Transverse colon (tissue), 4 donors: ENCODE measurements around the gene PPFIBP2. TPM values are rescaled to one million over a fixed set of nuclear protein-coding genes. Genes with fewer than 3 reads are reported as not detected.

ENCODE experiments used
- DNase-seq: peaks from one replicate; pipeline ENCODE4 v3.0.0-alpha.2; 2019
- H3K27ac ChIP-seq, 4 donors: fragments of 200-600 bp; sonication (generic); 2 replicates each; pipeline ENCODE4 v1.5.1; 2016 to 2018; ENCODE audit warnings: inconsistent platforms in 4 of 4
- H3K27me3 ChIP-seq: fragments of 200-600 bp; sonication (generic); 2 replicates; pipeline ENCODE4 v1.5.1; 2017; ENCODE audit warnings: inconsistent platforms
- H3K36me3 ChIP-seq, 4 donors: fragments of 200-600 bp; sonication (generic); 2 replicates each; pipeline ENCODE4 v1.5.1; 2017 to 2019; ENCODE audit warnings: inconsistent platforms in 4 of 4
- H3K4me1 ChIP-seq, 4 donors: fragments of 200-600 bp; sonication (generic); 2 replicates each; pipeline ENCODE4 v1.5.1; 2017 to 2020; ENCODE audit warnings: inconsistent platforms in 4 of 4
- H3K4me3 ChIP-seq, 4 donors: fragments of 200-600 bp; sonication (generic); 1 replicate in 1 of 4; 2 replicates in 3 of 4; pipeline versions ENCODE4 v1.5.1 to v1.6.1; 2017 to 2019; ENCODE audit warnings: inconsistent platforms in 4 of 4
- H3K9me3 ChIP-seq, 2 donors: fragments of 200-600 bp; sonication (generic); 2 replicates each; pipeline ENCODE4 v1.5.1; 2017 to 2019; ENCODE audit warnings: inconsistent platforms in 2 of 2
- EP300 ChIP-seq: sonication (generic); formaldehyde crosslinking; IDR thresholded peaks from one replicate; pipeline ENCODE4 v1.6.1; 2017; ENCODE audit warnings: antibody characterized with exemption, low read depth
- POLR2A ChIP-seq: fragments of 450-650 bp; IDR thresholded peaks from one replicate; pipeline ENCODE4 v1.6.1; 2016; ENCODE audit warnings: antibody characterized with exemption, mild to moderate bottlenecking, moderate library complexity
- POLR2AphosphoS5 ChIP-seq, 3 donors: sonication (generic); formaldehyde crosslinking; IDR thresholded peaks; one replicate each; pipeline ENCODE4 v1.6.1; 2016; ENCODE audit warnings: antibody characterized with exemption in 3 of 3
- WGBS, 2 donors: methylation state at CpG; one replicate each; pipeline ENCODE4 v1.1.5; 2018; ENCODE audit warnings: low coverage in 1 of 2; 5-methylcytosine and 5-hydroxymethylcytosine counted together
- in situ Hi-C, 4 donors: fragments of 200-750 bp; cut with MboI; loops; one replicate each; pipeline versions ENCODE4 v1.15.0 to v1.15.1; 2017; ENCODE audit warnings: low sequenced_read_pairs in 3 of 4, low pct_ligation_motif_present in 1 of 4, low pct_unique_long_range_greater_than_20kb in 1 of 4
- intact Hi-C: fragments of 100-400 bp; cut with DNase I; formaldehyde crosslinking; loops from one replicate; pipeline ENCODE4 v1.15.1; 2023; ENCODE audit warnings: low total_unique reads
- total RNA-seq, 4 donors: library from RNA; depleted of rRNA; stranded (reverse); fragments of >200 nt; gene quantifications; one replicate each; pipeline ENCODE4 v1.1.0, GENCODE V29; 2016
- TF ChIP-seq, protein P1 (sequence below), 5 experiments: fragments of 200-600 bp in 3 of 5; fragments of 450-650 bp in 2 of 5; sonication (generic) in 3 of 5; IDR thresholded peaks; 1 replicate in 2 of 5; 2 replicates in 3 of 5; pipeline ENCODE4 v1.5.1; 2016 to 2017; ENCODE audit warnings: antibody characterized with exemption in 5 of 5, inconsistent platforms in 3 of 5, mild to moderate bottlenecking in 2 of 5, moderate library complexity in 1 of 5

PPFIBP2 gene
- total RNA-seq, 4 donors from 2014 or later, result 36.0 to 257 (median 83.3) TPM

DNA sequence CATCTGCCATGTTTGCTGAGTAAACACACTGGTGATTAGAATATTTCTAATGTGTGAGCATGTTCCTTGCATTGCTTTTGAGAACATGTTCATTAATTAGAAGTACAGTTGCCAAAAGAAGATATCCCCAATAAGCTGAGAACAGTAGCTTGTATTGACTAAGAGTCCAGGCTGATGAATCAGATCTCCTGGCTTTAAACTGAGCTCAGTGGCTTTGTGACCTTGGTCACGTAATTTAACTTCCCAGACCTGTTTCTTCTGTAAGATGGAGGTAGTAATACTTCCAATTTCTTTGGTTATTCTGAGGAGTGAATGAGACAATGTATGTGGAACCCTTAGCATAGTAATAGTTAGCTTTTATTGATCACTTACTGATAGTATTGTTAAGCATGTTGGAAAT is 97.6 kb downstream of the PPFIBP2 start:
- in situ Hi-C loops (no loop called here), intact Hi-C loops (no loop called here)
- no peaks in the 10 kb centered on the region for H3K9me3 ChIP-seq
- 55 to 60% methylated on average over 1 of the region's 1 CpG for WGBS, 2 donors
- no peak overlapping the region for H3K4me3 ChIP-seq
- peaks cover 0 to 10% (median 3%) of the 10 kb centered on the region in 4 donors for H3K36me3 ChIP-seq
- no peaks in the 10 kb centered on the region for H3K27me3 ChIP-seq
- TF ChIP-seq POLR2AphosphoS5 (IDR thresholded peaks at IDR 0.05) (no peak), POLR2A (no peak), EP300 (no peak)
- TF ChIP-seq, protein P1, sequence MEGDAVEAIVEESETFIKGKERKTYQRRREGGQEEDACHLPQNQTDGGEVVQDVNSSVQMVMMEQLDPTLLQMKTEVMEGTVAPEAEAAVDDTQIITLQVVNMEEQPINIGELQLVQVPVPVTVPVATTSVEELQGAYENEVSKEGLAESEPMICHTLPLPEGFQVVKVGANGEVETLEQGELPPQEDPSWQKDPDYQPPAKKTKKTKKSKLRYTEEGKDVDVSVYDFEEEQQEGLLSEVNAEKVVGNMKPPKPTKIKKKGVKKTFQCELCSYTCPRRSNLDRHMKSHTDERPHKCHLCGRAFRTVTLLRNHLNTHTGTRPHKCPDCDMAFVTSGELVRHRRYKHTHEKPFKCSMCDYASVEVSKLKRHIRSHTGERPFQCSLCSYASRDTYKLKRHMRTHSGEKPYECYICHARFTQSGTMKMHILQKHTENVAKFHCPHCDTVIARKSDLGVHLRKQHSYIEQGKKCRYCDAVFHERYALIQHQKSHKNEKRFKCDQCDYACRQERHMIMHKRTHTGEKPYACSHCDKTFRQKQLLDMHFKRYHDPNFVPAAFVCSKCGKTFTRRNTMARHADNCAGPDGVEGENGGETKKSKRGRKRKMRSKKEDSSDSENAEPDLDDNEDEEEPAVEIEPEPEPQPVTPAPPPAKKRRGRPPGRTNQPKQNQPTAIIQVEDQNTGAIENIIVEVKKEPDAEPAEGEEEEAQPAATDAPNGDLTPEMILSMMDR (IDR thresholded peaks at IDR 0.05), result no peak
- peaks cover 0 to 53% (median 12%) of the 10 kb centered on the region in 4 donors for H3K4me1 ChIP-seq
- no peak overlapping the region for H3K27ac ChIP-seq
- no peak for DNase-seq

DNA sequence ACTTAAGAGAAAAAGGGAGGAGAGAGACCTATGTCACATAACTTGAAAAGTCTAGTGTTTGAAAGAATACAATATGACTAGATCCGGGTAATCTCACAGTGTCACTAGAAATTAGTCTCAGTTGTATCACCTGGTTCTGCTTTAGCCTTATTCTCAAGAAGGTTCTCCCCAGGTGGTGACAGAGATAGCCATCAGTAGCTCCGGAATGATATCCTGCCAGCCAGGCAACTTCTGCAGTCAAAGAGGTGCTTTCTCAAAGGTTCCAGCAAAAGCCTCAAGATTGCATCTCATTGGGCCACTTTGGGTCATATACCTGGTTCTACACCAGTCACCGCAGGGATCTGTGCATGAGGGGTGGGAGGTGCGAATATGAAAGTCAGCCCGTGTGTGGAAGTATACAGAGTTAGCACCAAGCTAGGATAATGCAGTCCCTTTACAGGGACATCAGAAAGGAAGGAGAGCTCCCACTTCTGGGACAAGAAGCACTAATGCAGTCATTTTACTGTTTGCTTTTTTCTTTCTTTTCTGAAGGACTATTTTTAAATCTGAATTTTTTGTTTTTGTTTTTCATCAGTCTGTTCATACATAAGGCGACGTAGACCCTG is 98.4 kb downstream of the PPFIBP2 start:
- intact Hi-C loops, result no loop called here
- TF ChIP-seq, protein P1 (IDR thresholded peaks at IDR 0.05), result no peak
- TF ChIP-seq POLR2A (no peak), EP300 (no peak), POLR2AphosphoS5 (IDR thresholded peaks at IDR 0.05) (no peak)
- Histone ChIP-seq H3K4me1 (peaks cover 0 to 53% (median 11%) of the 10 kb centered on the region in 4 donors), H3K27me3 (no peaks in the 10 kb centered on the region), H3K9me3 (no peaks in the 10 kb centered on the region), H3K36me3 (peaks cover 0 to 10% (median 3%) of the 10 kb centered on the region in 4 donors), H3K4me3 (no peak overlapping the region), H3K27ac (no peak overlapping the region)
- WGBS, 2 donors, result 48 to 75% methylated on average over 3 to 7 of the region's 7 CpGs
- DNase-seq, result no peak
- in situ Hi-C loops, result no loop called here

DNA sequence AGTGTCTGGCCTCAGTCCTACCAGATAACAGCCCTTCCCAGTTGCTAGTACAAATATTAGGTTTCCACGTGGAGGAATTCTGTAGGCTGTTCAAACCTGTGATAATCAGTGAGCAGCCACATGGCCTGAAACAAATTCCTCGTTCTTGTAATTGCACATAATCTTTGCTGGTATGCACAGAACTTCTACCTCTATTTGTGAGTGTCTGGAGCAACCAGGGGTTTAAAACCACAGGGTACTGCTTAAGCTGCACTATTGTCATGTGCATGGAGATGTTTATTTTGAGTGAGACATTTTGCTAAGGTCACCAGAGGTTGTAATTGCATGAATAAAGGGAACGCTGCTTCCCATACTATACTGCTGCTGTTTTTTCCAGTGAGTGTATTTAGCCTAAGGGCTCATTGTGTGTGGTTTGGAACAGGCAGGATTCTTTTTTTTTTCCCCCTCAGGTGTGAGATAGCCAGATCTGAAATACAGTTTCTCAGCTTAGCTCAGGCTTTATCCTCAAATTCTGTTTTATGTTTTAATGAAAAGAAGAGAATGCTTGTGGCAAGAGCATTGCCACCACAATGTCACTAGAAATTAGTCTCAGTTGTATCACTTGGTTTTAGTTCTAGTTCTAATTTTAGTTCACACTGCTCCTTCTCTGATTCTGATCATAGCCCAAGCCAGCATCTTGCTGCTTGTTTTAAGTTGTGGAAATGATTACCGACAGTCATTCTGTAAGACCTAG is 99.0 kb downstream of the PPFIBP2 start:
- in situ Hi-C loops (no loop called here), intact Hi-C loops (no loop called here)
- H3K9me3 ChIP-seq, result no peaks in the 10 kb centered on the region
- no peaks in the 10 kb centered on the region for H3K27me3 ChIP-seq
- peaks cover 0 to 47% (median 9%) of the 10 kb centered on the region in 4 donors for H3K4me1 ChIP-seq
- no peak overlapping the region for H3K4me3 ChIP-seq
- peaks cover 0 to 10% (median 3%) of the 10 kb centered on the region in 4 donors for H3K36me3 ChIP-seq
- TF ChIP-seq POLR2A, result no peak
- TF ChIP-seq EP300, result no peak
- TF ChIP-seq POLR2AphosphoS5 (IDR thresholded peaks at IDR 0.05), result no peak
- TF ChIP-seq, protein P1 (IDR thresholded peaks at IDR 0.05), result no peak
- 31 to 54% methylated on average over 4 of the region's 4 CpGs for WGBS, 2 donors
- H3K27ac ChIP-seq, result no peak overlapping the region
- no peak for DNase-seq

DNA sequence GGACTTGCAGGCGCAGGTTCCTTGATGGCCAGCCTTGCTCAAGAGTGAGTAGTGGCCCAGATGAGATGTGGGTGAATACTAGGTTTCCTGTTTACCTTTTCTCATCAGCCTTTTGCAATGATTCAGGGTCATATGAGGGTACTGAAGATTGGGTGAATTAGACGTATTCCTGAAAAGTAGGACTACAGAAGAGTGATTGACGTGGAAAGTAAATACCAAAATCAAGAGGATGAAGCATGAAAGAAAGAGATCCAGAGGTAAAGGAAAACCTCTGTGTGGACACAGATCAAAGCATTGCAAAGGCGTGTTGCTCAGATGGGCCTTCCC is 99.6 kb downstream of the PPFIBP2 start:
- no peak for TF ChIP-seq POLR2AphosphoS5 (IDR thresholded peaks at IDR 0.05)
- TF ChIP-seq, protein P1 (IDR thresholded peaks at IDR 0.05), result no peak
- no peak for TF ChIP-seq EP300
- TF ChIP-seq POLR2A, result no peak
- DNase-seq, result no peak
- intact Hi-C loops (no loop called here), in situ Hi-C loops (no loop called here)
- peaks cover 0 to 10% (median 3%) of the 10 kb centered on the region in 4 donors for H3K36me3 ChIP-seq
- H3K4me1 ChIP-seq, result peaks cover 0 to 41% (median 8%) of the 10 kb centered on the region in 4 donors
- 86 to 90% methylated on average over 1 to 4 of the region's 4 CpGs for WGBS, 2 donors
- no peaks in the 10 kb centered on the region for H3K9me3 ChIP-seq
- no peak overlapping the region for H3K4me3 ChIP-seq
- no peak overlapping the region for H3K27ac ChIP-seq
- no peaks in the 10 kb centered on the region for H3K27me3 ChIP-seq
